ENCODE results near the gene IMMP2L. TPM values are rescaled to one million over a fixed set of nuclear protein-coding genes. Genes with fewer than 3 reads are reported as not detected.

The IMMP2L gene
- total RNA-seq, 1 donor from 2014 or later = 29.7 TPM

DNA sequence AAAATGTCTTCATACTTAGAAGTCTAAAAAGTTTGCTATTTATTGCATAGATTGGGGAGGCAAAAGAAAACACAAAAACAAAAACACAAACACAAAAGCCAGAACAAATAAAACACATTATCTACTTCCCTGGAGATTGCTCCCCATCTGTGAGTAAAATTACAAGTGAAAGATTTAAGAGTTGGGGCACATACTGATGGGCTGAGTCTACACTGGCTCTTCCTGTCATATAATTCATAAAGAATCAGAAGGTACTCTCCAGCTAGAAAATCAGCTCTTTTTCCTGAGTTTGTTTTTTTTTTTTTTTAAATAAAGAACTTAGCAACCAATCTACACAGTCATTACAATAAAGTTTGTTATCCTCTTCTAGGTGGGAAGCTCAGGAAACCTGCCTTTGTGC lies 663.8 kb downstream of the IMMP2L start:
- peaks cover 16% of the 10 kb centered on the region for H3K9me3 Mint-ChIP-seq (ENCODE audit: low read depth)
- H3K27me3 Mint-ChIP-seq = no peaks in the 10 kb centered on the region
- H3K27ac Mint-ChIP-seq = no peak overlapping the region
- H3K36me3 Mint-ChIP-seq (ENCODE audit: insufficient read depth) = no peaks in the 10 kb centered on the region
- TF ChIP-seq, protein P1, sequence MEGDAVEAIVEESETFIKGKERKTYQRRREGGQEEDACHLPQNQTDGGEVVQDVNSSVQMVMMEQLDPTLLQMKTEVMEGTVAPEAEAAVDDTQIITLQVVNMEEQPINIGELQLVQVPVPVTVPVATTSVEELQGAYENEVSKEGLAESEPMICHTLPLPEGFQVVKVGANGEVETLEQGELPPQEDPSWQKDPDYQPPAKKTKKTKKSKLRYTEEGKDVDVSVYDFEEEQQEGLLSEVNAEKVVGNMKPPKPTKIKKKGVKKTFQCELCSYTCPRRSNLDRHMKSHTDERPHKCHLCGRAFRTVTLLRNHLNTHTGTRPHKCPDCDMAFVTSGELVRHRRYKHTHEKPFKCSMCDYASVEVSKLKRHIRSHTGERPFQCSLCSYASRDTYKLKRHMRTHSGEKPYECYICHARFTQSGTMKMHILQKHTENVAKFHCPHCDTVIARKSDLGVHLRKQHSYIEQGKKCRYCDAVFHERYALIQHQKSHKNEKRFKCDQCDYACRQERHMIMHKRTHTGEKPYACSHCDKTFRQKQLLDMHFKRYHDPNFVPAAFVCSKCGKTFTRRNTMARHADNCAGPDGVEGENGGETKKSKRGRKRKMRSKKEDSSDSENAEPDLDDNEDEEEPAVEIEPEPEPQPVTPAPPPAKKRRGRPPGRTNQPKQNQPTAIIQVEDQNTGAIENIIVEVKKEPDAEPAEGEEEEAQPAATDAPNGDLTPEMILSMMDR (IDR thresholded peaks at IDR 0.05; ENCODE audit: unreplicated experiment) = no peak
- DNase-seq (ENCODE audit: low spot score, unreplicated experiment) = no peak
- no peaks in the 10 kb centered on the region for H3K4me1 Mint-ChIP-seq (ENCODE audit: low read depth)
- H3K4me3 Mint-ChIP-seq (ENCODE audit: low read depth) = no peak overlapping the region

- no peaks in the 10 kb centered on the region for H3K4me1 Mint-ChIP-seq (ENCODE audit: low read depth)
- DNase-seq (ENCODE audit: low spot score, unreplicated experiment) = no peak
- H3K27ac Mint-ChIP-seq = no peak overlapping the region
- TF ChIP-seq, protein P1 (IDR thresholded peaks at IDR 0.05; ENCODE audit: unreplicated experiment) = no peak
- peaks cover 16% of the 10 kb centered on the region for H3K9me3 Mint-ChIP-seq (ENCODE audit: low read depth)
- no peaks in the 10 kb centered on the region for H3K36me3 Mint-ChIP-seq (ENCODE audit: insufficient read depth)
- H3K27me3 Mint-ChIP-seq = no peaks in the 10 kb centered on the region
- no peak overlapping the region for H3K4me3 Mint-ChIP-seq (ENCODE audit: low read depth)
Observed at GRCh38 chr7:110897538-110897937, 664.8 kb downstream of the IMMP2L start.

DNA sequence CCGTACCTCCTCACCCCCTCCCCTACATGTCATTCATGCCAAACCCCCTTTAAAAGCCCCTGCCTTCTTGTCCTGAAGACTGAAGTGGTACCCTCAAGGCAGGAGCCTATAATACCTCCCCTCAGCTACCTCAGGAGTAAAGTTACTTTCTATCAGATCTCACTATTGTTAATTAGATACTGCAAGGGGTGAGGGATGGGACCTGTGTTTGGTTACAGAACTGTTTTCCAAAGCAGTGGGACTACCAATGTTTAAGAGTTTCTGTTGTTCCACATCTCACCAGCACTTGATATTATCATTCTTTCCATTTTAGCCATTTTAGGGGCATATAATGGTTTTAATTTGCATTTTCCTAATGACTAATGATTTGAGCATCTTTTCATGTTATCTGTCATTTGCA lies 668.2 kb downstream of the IMMP2L start:
- Mint-ChIP-seq H3K9me3 (ENCODE audit: low read depth) (peaks cover 14% of the 10 kb centered on the region), H3K27me3 (no peaks in the 10 kb centered on the region), H3K27ac (no peak overlapping the region), H3K4me1 (ENCODE audit: low read depth) (no peaks in the 10 kb centered on the region), H3K36me3 (ENCODE audit: insufficient read depth) (no peaks in the 10 kb centered on the region), H3K4me3 (ENCODE audit: low read depth) (no peak overlapping the region)
- DNase-seq (ENCODE audit: low spot score, unreplicated experiment) = no peak
- TF ChIP-seq, protein P1 (IDR thresholded peaks at IDR 0.05; ENCODE audit: unreplicated experiment) = no peak

GRCh38 chr7:110891197-110891596 lies 671.1 kb downstream of the IMMP2L start:
- Mint-ChIP-seq H3K9me3 (ENCODE audit: low read depth) (peaks cover 6% of the 10 kb centered on the region), H3K4me1 (ENCODE audit: low read depth) (peaks cover 1% of the 10 kb centered on the region), H3K27ac (no peak overlapping the region), H3K27me3 (no peaks in the 10 kb centered on the region), H3K36me3 (ENCODE audit: insufficient read depth) (no peaks in the 10 kb centered on the region), H3K4me3 (ENCODE audit: low read depth) (no peak overlapping the region)
- DNase-seq (ENCODE audit: low spot score, unreplicated experiment) = no peak
- TF ChIP-seq, protein P1 (IDR thresholded peaks at IDR 0.05; ENCODE audit: unreplicated experiment) = no peak

DNA sequence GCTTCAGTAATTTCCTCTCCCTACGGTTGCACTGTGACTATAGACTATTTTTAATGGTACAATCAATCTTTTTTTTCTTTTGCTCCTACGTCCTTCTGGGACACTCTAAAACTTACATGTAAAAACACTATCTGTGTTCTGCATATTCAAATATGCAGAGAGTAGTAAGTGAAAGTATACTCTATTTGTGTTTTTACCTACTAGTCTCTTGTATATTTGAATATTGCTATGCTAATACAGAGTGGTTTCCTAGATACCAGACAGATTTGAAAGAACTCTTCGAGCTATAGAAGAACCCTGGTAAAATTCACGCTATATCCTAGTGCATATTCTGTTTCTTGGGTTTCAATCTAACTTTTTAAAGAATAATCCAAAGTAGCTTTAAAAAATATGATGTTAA lies 672.2 kb downstream of the IMMP2L start:
- Mint-ChIP-seq H3K27me3 (no peaks in the 10 kb centered on the region), H3K27ac (no peak overlapping the region), H3K4me3 (ENCODE audit: low read depth) (no peak overlapping the region), H3K4me1 (ENCODE audit: low read depth) (peaks cover 1% of the 10 kb centered on the region), H3K9me3 (ENCODE audit: low read depth) (peaks cover 6% of the 10 kb centered on the region), H3K36me3 (ENCODE audit: insufficient read depth) (no peaks in the 10 kb centered on the region)
- TF ChIP-seq, protein P1 (IDR thresholded peaks at IDR 0.05; ENCODE audit: unreplicated experiment) = no peak
- no peak for DNase-seq (ENCODE audit: low spot score, unreplicated experiment)

All from progenitor cell of endocrine pancreas (in vitro differentiated cells).